ENCODE results near the gene DAG1. TPM values are rescaled to one million over a fixed set of nuclear protein-coding genes. Genes with fewer than 3 reads are reported as not detected.

The DAG1 gene
- total RNA-seq, 2 experiments from 2014 or later = 15.0 to 18.3 TPM

GRCh38 chr3:49424816-49425215 lies 45.3 kb upstream of the DAG1 start:
- POLR2A ChIA-PET = interaction anchor here (1.7 to 2.0 kb wide), 2 partner anchors 9 to 13 kb away, joined by 8 read pairs; partner anchors contain the start of genes RHOA and TCTA
- Histone ChIP-seq H3K27me3 (ENCODE audit: control insufficient read depth in 1 of 2, insufficient read depth in 2 of 2, low read length in 2 of 2) (no peaks in the 10 kb centered on the region), H3K4me1 (ENCODE audit: insufficient read depth, low read length) (peaks cover 52% of the 10 kb centered on the region), H3K4me3 (ENCODE audit: low read length) (no peak overlapping the region), H3K36me3 (ENCODE audit: insufficient read depth, low read length) (peaks cover 24% of the 10 kb centered on the region), H3K9me3 (ENCODE audit: control insufficient read depth in 1 of 2, insufficient read depth in 1 of 2, low read length in 2 of 2) (no peaks in the 10 kb centered on the region), H3K27ac (ENCODE audit: low read depth in 1 of 2, low read length in 2 of 2) (no peak overlapping the region)
- ATAC-seq (ENCODE audit: poor library complexity) (no peak), DNase-seq (no peak)
- Mint-ChIP-seq H3K36me3 (ENCODE audit: low read depth) (peaks cover 28% of the 10 kb centered on the region), H3K4me1 (ENCODE audit: low read depth) (peaks cover 44% of the 10 kb centered on the region), H3K9me3 (no peaks in the 10 kb centered on the region), H3K4me3 (peak overlapping the region; percentile 51), H3K27me3 (no peaks in the 10 kb centered on the region), H3K27ac (no peak overlapping the region)
- intact Hi-C loops (cut with DNase I, micrococcal nuclease) = loop anchor here in 1 of 2 experiments (5.0 kb wide), 1 partner anchor 88 kb away; no protein-coding TSS in a partner anchor
- CTCF ChIA-PET = no interaction called here
- TF ChIP-seq CTCF (IDR thresholded peaks at IDR 0.05) = no peak

- TF ChIP-seq CTCF (IDR thresholded peaks at IDR 0.05) = no peak
- ATAC-seq (ENCODE audit: poor library complexity) = no peak
- ChIA-PET POLR2A (interaction anchor here (0.6 to 3.5 kb wide), 5 partner anchors 11 to 88 kb away, joined by 4 to 67 read pairs (median 4); partner anchors contain the start of genes RHOA, TCTA and USP4), CTCF (interaction anchor here (0.7 to 1.0 kb wide), 2 partner anchors 11 to 333 kb away, joined by 3 read pairs; no protein-coding TSS in a partner anchor)
- DNase-seq = no peak
- H3K36me3 ChIP-seq (ENCODE audit: insufficient read depth, low read length) = peaks cover 9% of the 10 kb centered on the region
- H3K9me3 ChIP-seq (ENCODE audit: control insufficient read depth in 1 of 2, insufficient read depth in 1 of 2, low read length in 2 of 2) = no peaks in the 10 kb centered on the region
- H3K4me1 Mint-ChIP-seq (ENCODE audit: low read depth) = peaks cover 32% of the 10 kb centered on the region
- H3K27ac Mint-ChIP-seq = peak overlapping the region; percentile 89
- peaks cover 37% of the 10 kb centered on the region for H3K4me1 ChIP-seq (ENCODE audit: insufficient read depth, low read length)
- intact Hi-C loops (cut with DNase I, micrococcal nuclease) = loop anchor here in 1 of 2 experiments (5.0 kb wide), 1 partner anchor 90 kb away; no protein-coding TSS in a partner anchor
- H3K27me3 Mint-ChIP-seq = no peaks in the 10 kb centered on the region
- peak overlapping the region; percentile 70 for H3K4me3 Mint-ChIP-seq
- H3K9me3 Mint-ChIP-seq = no peaks in the 10 kb centered on the region
- H3K4me3 ChIP-seq (ENCODE audit: low read length) = no peak overlapping the region
- H3K27me3 ChIP-seq (ENCODE audit: control insufficient read depth in 1 of 2, insufficient read depth in 2 of 2, low read length in 2 of 2) = no peaks in the 10 kb centered on the region
- no peak overlapping the region for H3K27ac ChIP-seq (ENCODE audit: low read depth in 1 of 2, low read length in 2 of 2)
- H3K36me3 Mint-ChIP-seq (ENCODE audit: low read depth) = peaks cover 20% of the 10 kb centered on the region
Measured at GRCh38 chr3:49427586-49427985, 42.5 kb upstream of the DAG1 start.

- Histone ChIP-seq H3K4me1 (ENCODE audit: insufficient read depth, low read length) (peaks cover 33% of the 10 kb centered on the region), H3K9me3 (ENCODE audit: control insufficient read depth in 1 of 2, insufficient read depth in 1 of 2, low read length in 2 of 2) (no peaks in the 10 kb centered on the region), H3K27me3 (ENCODE audit: control insufficient read depth in 1 of 2, insufficient read depth in 2 of 2, low read length in 2 of 2) (no peaks in the 10 kb centered on the region), H3K27ac (ENCODE audit: low read depth in 1 of 2, low read length in 2 of 2) (peak overlapping the region; percentile 66 to 85), H3K36me3 (ENCODE audit: insufficient read depth, low read length) (peaks cover 9% of the 10 kb centered on the region), H3K4me3 (ENCODE audit: low read length) (peak overlapping the region; percentile 60)
- DNase-seq (peak in 2 of 14 experiments; percentile 24 to 32), ATAC-seq (ENCODE audit: poor library complexity) (peak; percentile 2)
- ChIA-PET POLR2A (interaction anchor here (0.7 to 3.5 kb wide), 16 partner anchors 9 to 712 kb away, joined by 3 to 67 read pairs (median 5); partner anchors contain the start of genes ARIH2, DAG1, GPX1 and IP6K2), CTCF (interaction anchor here (0.5 to 1.9 kb wide), 9 partner anchors 13 to 257 kb away, joined by 3 to 11 read pairs (median 4); partner anchors contain the start of genes DAG1 and KLHDC8B)
- H3K27me3 Mint-ChIP-seq = no peaks in the 10 kb centered on the region
- TF ChIP-seq CTCF (IDR thresholded peaks at IDR 0.05) = no peak
- peak overlapping the region; percentile 89 for H3K27ac Mint-ChIP-seq
- H3K9me3 Mint-ChIP-seq = no peaks in the 10 kb centered on the region
- peaks cover 20% of the 10 kb centered on the region for H3K36me3 Mint-ChIP-seq (ENCODE audit: low read depth)
- peaks cover 32% of the 10 kb centered on the region for H3K4me1 Mint-ChIP-seq (ENCODE audit: low read depth)
- intact Hi-C loops (cut with DNase I, micrococcal nuclease) = loop anchor here (1.0 to 5.0 kb wide), 4 partner anchors 16 to 91 kb away; partner anchors contain the start of genes TCTA (in 2 of the 2), DAG1 (in 1 of the 2) and USP4 (in 1 of the 2)
- H3K4me3 Mint-ChIP-seq = peak overlapping the region; percentile 95
Measured at GRCh38 chr3:49428752-49429080, 41.4 kb upstream of the DAG1 start.
